Upper lobe of left lung (tissue), 6 donors: ENCODE measurements around the gene MED28. TPM values are rescaled to one million over a fixed set of nuclear protein-coding genes. Genes with fewer than 3 reads are reported as not detected.

Experiments
- ATAC-seq, 2 donors: fragments of 200-7000 bp; cut with Tn5 transposase; one replicate each; pipeline ENCODE4 v1.9.1; 2022; ENCODE audit warnings: mild to moderate bottlenecking in 2 of 2, moderate library complexity in 2 of 2; ENCODE audit not compliant: low FRiP score in 2 of 2
- DNase-seq, 2 donors: peaks; one replicate each; pipeline ENCODE4 v3.0.0-alpha.2; 2019 to 2020
- H3K27ac ChIP-seq, 4 donors: fragments of 200-600 bp; sonication (generic); one replicate each; pipeline ENCODE4 v1.5.1; 2016 to 2019
- H3K27me3 ChIP-seq, 4 donors: fragments of 200-600 bp; sonication (generic); one replicate each; pipeline ENCODE4 v1.5.1; 2017 to 2019
- H3K36me3 ChIP-seq, 4 donors: fragments of 200-600 bp; sonication (generic); one replicate each; pipeline ENCODE4 v1.5.1; 2016 to 2019
- H3K4me1 ChIP-seq, 4 donors: fragments of 200-600 bp; sonication (generic); one replicate each; pipeline ENCODE4 v1.5.1; 2018 to 2019
- H3K4me3 ChIP-seq, 4 donors: fragments of 200-600 bp; sonication (generic); one replicate each; pipeline ENCODE4 v1.5.1; 2017 to 2019; ENCODE audit warnings: mild to moderate bottlenecking in 2 of 4, moderate library complexity in 1 of 4
- H3K9me3 ChIP-seq, 4 donors: fragments of 200-600 bp; sonication (generic); one replicate each; pipeline ENCODE4 v1.5.1; 2018 to 2019
- CTCF ChIP-seq, 6 experiments: fragments of 450-650 bp in 4 of 6; fragments of 200-600 bp in 2 of 6; sonication (generic) in 2 of 6; IDR thresholded peaks; one replicate each; pipeline ENCODE4 v1.5.1; 2016 to 2019; ENCODE audit warnings: antibody characterized with exemption in 6 of 6
- EP300 ChIP-seq, 4 donors: sonication (generic); formaldehyde crosslinking; IDR thresholded peaks; one replicate each; pipeline ENCODE4 v1.5.1; 2017; ENCODE audit warnings: antibody characterized with exemption in 4 of 4, control low read depth in 2 of 4
- POLR2A ChIP-seq, 4 donors: fragments of 450-650 bp; IDR thresholded peaks; one replicate each; pipeline ENCODE4 v1.5.1; 2016 to 2017; ENCODE audit warnings: antibody characterized with exemption in 4 of 4, mild to moderate bottlenecking in 2 of 4
- POLR2AphosphoS5 ChIP-seq, 2 donors: sonication (generic); formaldehyde crosslinking; IDR thresholded peaks; one replicate each; pipeline ENCODE4 v1.5.1; 2017; ENCODE audit warnings: antibody characterized with exemption in 2 of 2
- WGBS, 2 donors: methylation state at CpG; one replicate each; pipeline ENCODE4 v1.1.5; 2017 to 2018; 5-methylcytosine and 5-hydroxymethylcytosine counted together
- total RNA-seq, 6 donors: library from RNA; depleted of rRNA in 4 of 6; stranded (reverse); fragments of >200 nt in 4 of 6; gene quantifications; one replicate each; pipeline versions ENCODE4 v1.1.0 to v1.2.1, GENCODE V29; 2016 to 2021
- donor health status: DM: no; HTN: no; CAD: no; lungs with moderate emphysema.
- donor health status: DM: no; HTN: yes; CAD: no; lungs with severe emphysema.

Gene MED28
- total RNA-seq, 6 donors from 2014 or later, result 14.7 to 56.2 (median 19.0) TPM

DNA sequence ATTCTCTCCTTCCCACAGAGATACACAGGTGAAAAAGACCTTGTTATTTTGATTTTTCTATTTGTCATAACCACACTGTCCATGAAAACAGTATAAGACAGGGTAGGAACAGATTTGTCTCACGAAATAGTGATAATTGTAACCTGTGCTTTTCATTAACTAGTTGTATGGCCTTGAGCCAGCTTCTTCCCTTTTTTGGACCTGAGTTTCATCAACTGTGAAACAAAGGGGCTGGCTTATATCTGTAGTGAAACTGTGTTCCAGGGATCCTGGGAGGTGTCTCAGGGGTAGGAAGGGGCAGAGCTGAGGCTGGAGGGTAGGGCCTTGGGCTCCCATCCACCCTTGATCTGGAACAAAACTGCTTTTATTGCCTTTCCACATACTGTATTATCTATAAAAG, 50.9 kb downstream of the MED28 start:
- TF ChIP-seq EP300 (IDR thresholded peaks at IDR 0.05) (no peak), CTCF (IDR thresholded peaks at IDR 0.05) (no peak), POLR2AphosphoS5 (IDR thresholded peaks at IDR 0.05) (no peak), POLR2A (IDR thresholded peaks at IDR 0.05) (no peak)
- no peak overlapping the region for H3K4me3 ChIP-seq
- 43 to 58% methylated on average over 1 of the region's 1 CpG for WGBS, 2 donors
- H3K27ac ChIP-seq, result no peak overlapping the region
- H3K4me1 ChIP-seq, result no peaks in the 10 kb centered on the region
- no peak for DNase-seq
- H3K36me3 ChIP-seq, result no peaks in the 10 kb centered on the region
- ATAC-seq, result no peak
- H3K27me3 ChIP-seq, result no peaks in the 10 kb centered on the region
- H3K9me3 ChIP-seq, result no peaks in the 10 kb centered on the region

DNA sequence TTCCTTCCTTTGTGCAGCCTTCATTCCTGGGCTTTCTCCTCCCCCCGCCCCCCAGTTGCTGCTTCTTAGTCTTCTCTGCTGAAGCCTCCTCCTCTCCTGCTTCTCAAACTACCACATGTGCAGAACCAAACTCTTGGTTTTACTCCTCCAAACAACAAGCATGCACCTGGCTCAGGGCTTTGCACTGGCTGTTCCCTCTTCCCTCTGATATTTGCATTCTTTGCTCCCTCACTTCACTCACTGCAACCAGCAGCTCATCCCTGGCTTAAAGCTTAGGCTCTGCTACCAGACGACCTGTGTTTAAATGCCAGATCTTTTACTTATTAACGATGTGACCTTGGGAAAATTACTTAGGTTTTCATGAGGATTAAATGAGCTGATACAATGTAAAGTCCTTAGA, 51.4 kb downstream of the MED28 start:
- Histone ChIP-seq H3K9me3 (no peaks in the 10 kb centered on the region), H3K4me1 (no peaks in the 10 kb centered on the region), H3K27ac (no peak overlapping the region), H3K36me3 (no peaks in the 10 kb centered on the region), H3K4me3 (no peak overlapping the region), H3K27me3 (no peaks in the 10 kb centered on the region)
- no peak for ATAC-seq
- WGBS, 2 donors, result 66 to 81% methylated on average over 3 of the region's 3 CpGs
- TF ChIP-seq EP300 (IDR thresholded peaks at IDR 0.05) (no peak), POLR2A (IDR thresholded peaks at IDR 0.05) (no peak), POLR2AphosphoS5 (IDR thresholded peaks at IDR 0.05) (no peak)
- DNase-seq, result no peak

DNA sequence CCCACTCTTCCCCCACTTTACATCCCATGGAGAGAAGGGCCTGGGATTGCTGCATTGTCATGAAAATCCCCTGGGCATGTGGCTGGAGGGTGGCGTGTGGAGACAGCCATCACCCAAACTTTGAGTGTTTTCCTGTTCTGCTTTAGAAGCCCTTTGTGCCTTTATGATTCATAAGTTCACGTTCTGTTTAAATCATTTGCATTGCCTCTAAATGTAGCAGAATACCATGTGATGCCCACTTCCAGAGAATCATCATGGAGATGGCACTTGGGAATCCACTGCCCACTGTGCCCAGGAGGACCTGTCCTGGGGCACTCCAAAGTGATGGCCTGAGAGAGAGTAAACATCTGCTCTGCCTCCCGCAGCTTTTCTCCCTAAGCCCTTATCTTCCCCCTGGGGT, 52.8 kb downstream of the MED28 start:
- DNase-seq (no peak), ATAC-seq (no peak)
- TF ChIP-seq EP300 (IDR thresholded peaks at IDR 0.05) (no peak), CTCF (IDR thresholded peaks at IDR 0.05) (no peak), POLR2A (IDR thresholded peaks at IDR 0.05) (no peak), POLR2AphosphoS5 (IDR thresholded peaks at IDR 0.05) (no peak)
- no peaks in the 10 kb centered on the region for H3K27me3 ChIP-seq
- no peak overlapping the region for H3K4me3 ChIP-seq
- H3K9me3 ChIP-seq, result no peaks in the 10 kb centered on the region
- WGBS, 2 donors, result 76 to 82% methylated on average over 3 of the region's 3 CpGs
- H3K27ac ChIP-seq, result no peak overlapping the region
- no peaks in the 10 kb centered on the region for H3K4me1 ChIP-seq
- no peaks in the 10 kb centered on the region for H3K36me3 ChIP-seq

- WGBS, 2 donors, result 86 to 88% methylated on average over 3 of the region's 3 CpGs
- H3K4me3 ChIP-seq, result no peak overlapping the region
- no peaks in the 10 kb centered on the region for H3K9me3 ChIP-seq
- H3K36me3 ChIP-seq, result no peaks in the 10 kb centered on the region
- no peaks in the 10 kb centered on the region for H3K27me3 ChIP-seq
- DNase-seq (no peak), ATAC-seq (no peak)
- no peaks in the 10 kb centered on the region for H3K4me1 ChIP-seq
- H3K27ac ChIP-seq, result no peak overlapping the region
- TF ChIP-seq CTCF (IDR thresholded peaks at IDR 0.05) (no peak), POLR2A (IDR thresholded peaks at IDR 0.05) (no peak), POLR2AphosphoS5 (IDR thresholded peaks at IDR 0.05) (no peak), EP300 (IDR thresholded peaks at IDR 0.05) (no peak)
Measured at GRCh38 chr4:17667653-17668201, 53.3 kb downstream of the MED28 start.

DNA sequence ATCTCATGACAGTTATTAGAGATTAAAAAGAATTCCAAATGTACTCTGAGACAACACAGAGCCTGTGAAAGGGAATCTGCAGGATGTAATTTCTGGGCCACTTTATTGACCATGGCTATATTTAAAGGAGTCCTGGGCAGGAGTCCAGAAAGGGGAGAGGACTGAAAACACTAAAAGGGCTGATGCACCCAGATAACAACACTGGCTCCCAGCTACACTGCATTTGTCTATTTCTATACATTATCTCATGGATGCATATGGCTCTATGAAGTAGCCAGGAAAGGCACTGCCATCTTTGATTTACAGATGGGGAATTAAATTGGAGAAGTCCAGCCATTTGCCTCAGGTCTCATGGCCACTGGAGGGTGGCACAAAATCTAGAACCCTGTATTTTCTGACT, 56.0 kb downstream of the MED28 start:
- no peak overlapping the region for H3K4me3 ChIP-seq
- no peaks in the 10 kb centered on the region for H3K36me3 ChIP-seq

More for the DNA sequence above, 56.0 kb downstream of the MED28 start:
- Histone ChIP-seq H3K9me3 (no peaks in the 10 kb centered on the region), H3K27me3 (no peaks in the 10 kb centered on the region), H3K27ac (no peak overlapping the region), H3K4me1 (no peaks in the 10 kb centered on the region)
- DNase-seq (no peak), ATAC-seq (no peak)
- TF ChIP-seq CTCF (IDR thresholded peaks at IDR 0.05) (no peak), POLR2A (IDR thresholded peaks at IDR 0.05) (no peak), POLR2AphosphoS5 (IDR thresholded peaks at IDR 0.05) (no peak), EP300 (IDR thresholded peaks at IDR 0.05) (no peak)
